Transverse colon (tissue), 4 donors: ENCODE measurements around the gene ANO5. TPM values are rescaled to one million over a fixed set of nuclear protein-coding genes. Genes with fewer than 3 reads are reported as not detected.

ENCODE experiments used
- DNase-seq: peaks from one replicate; pipeline ENCODE4 v3.0.0-alpha.2; 2019
- H3K27ac ChIP-seq, 4 donors: fragments of 200-600 bp; sonication (generic); 2 replicates each; pipeline ENCODE4 v1.5.1; 2016 to 2018; ENCODE audit warnings: inconsistent platforms in 4 of 4
- H3K27me3 ChIP-seq: fragments of 200-600 bp; sonication (generic); 2 replicates; pipeline ENCODE4 v1.5.1; 2017; ENCODE audit warnings: inconsistent platforms
- H3K36me3 ChIP-seq, 4 donors: fragments of 200-600 bp; sonication (generic); 2 replicates each; pipeline ENCODE4 v1.5.1; 2017 to 2019; ENCODE audit warnings: inconsistent platforms in 4 of 4
- H3K4me1 ChIP-seq, 4 donors: fragments of 200-600 bp; sonication (generic); 2 replicates each; pipeline ENCODE4 v1.5.1; 2017 to 2020; ENCODE audit warnings: inconsistent platforms in 4 of 4
- H3K4me3 ChIP-seq, 4 donors: fragments of 200-600 bp; sonication (generic); 1 replicate in 1 of 4; 2 replicates in 3 of 4; pipeline versions ENCODE4 v1.5.1 to v1.6.1; 2017 to 2019; ENCODE audit warnings: inconsistent platforms in 4 of 4
- H3K9me3 ChIP-seq, 2 donors: fragments of 200-600 bp; sonication (generic); 2 replicates each; pipeline ENCODE4 v1.5.1; 2017 to 2019; ENCODE audit warnings: inconsistent platforms in 2 of 2
- EP300 ChIP-seq: sonication (generic); formaldehyde crosslinking; IDR thresholded peaks from one replicate; pipeline ENCODE4 v1.6.1; 2017; ENCODE audit warnings: antibody characterized with exemption, low read depth
- POLR2A ChIP-seq: fragments of 450-650 bp; IDR thresholded peaks from one replicate; pipeline ENCODE4 v1.6.1; 2016; ENCODE audit warnings: antibody characterized with exemption, mild to moderate bottlenecking, moderate library complexity
- POLR2AphosphoS5 ChIP-seq, 3 donors: sonication (generic); formaldehyde crosslinking; IDR thresholded peaks; one replicate each; pipeline ENCODE4 v1.6.1; 2016; ENCODE audit warnings: antibody characterized with exemption in 3 of 3
- WGBS, 2 donors: methylation state at CpG; one replicate each; pipeline ENCODE4 v1.1.5; 2018; ENCODE audit warnings: low coverage in 1 of 2; 5-methylcytosine and 5-hydroxymethylcytosine counted together
- in situ Hi-C, 4 donors: fragments of 200-750 bp; cut with MboI; loops; one replicate each; pipeline versions ENCODE4 v1.15.0 to v1.15.1; 2017; ENCODE audit warnings: low sequenced_read_pairs in 3 of 4, low pct_ligation_motif_present in 1 of 4, low pct_unique_long_range_greater_than_20kb in 1 of 4
- intact Hi-C: fragments of 100-400 bp; cut with DNase I; formaldehyde crosslinking; loops from one replicate; pipeline ENCODE4 v1.15.1; 2023; ENCODE audit warnings: low total_unique reads
- total RNA-seq, 4 donors: library from RNA; depleted of rRNA; stranded (reverse); fragments of >200 nt; gene quantifications; one replicate each; pipeline ENCODE4 v1.1.0, GENCODE V29; 2016
- TF ChIP-seq, protein P1 (sequence below), 5 experiments: fragments of 200-600 bp in 3 of 5; fragments of 450-650 bp in 2 of 5; sonication (generic) in 3 of 5; IDR thresholded peaks; 1 replicate in 2 of 5; 2 replicates in 3 of 5; pipeline ENCODE4 v1.5.1; 2016 to 2017; ENCODE audit warnings: antibody characterized with exemption in 5 of 5, inconsistent platforms in 3 of 5, mild to moderate bottlenecking in 2 of 5, moderate library complexity in 1 of 5

Gene ANO5
- total RNA-seq, 4 donors from 2014 or later: 2.0 to 15.2 (median 7.5) TPM

- H3K4me3 ChIP-seq: no peak overlapping the region
- in situ Hi-C loops: no loop called here
- H3K36me3 ChIP-seq: no peaks in the 10 kb centered on the region
- no peak for DNase-seq
- no peaks in the 10 kb centered on the region for H3K9me3 ChIP-seq
- no peak for TF ChIP-seq EP300
- TF ChIP-seq POLR2A: no peak
- TF ChIP-seq, protein P1, sequence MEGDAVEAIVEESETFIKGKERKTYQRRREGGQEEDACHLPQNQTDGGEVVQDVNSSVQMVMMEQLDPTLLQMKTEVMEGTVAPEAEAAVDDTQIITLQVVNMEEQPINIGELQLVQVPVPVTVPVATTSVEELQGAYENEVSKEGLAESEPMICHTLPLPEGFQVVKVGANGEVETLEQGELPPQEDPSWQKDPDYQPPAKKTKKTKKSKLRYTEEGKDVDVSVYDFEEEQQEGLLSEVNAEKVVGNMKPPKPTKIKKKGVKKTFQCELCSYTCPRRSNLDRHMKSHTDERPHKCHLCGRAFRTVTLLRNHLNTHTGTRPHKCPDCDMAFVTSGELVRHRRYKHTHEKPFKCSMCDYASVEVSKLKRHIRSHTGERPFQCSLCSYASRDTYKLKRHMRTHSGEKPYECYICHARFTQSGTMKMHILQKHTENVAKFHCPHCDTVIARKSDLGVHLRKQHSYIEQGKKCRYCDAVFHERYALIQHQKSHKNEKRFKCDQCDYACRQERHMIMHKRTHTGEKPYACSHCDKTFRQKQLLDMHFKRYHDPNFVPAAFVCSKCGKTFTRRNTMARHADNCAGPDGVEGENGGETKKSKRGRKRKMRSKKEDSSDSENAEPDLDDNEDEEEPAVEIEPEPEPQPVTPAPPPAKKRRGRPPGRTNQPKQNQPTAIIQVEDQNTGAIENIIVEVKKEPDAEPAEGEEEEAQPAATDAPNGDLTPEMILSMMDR (IDR thresholded peaks at IDR 0.05): no peak
- no peak for TF ChIP-seq POLR2AphosphoS5 (IDR thresholded peaks at IDR 0.05)
- H3K4me1 ChIP-seq: no peaks in the 10 kb centered on the region
- intact Hi-C loops: no loop called here
- no peaks in the 10 kb centered on the region for H3K27me3 ChIP-seq
- no peak overlapping the region for H3K27ac ChIP-seq
These were observed 24.1 kb downstream of the ANO5 start for GRCh38 chr11:22216940-22217339.

- Histone ChIP-seq H3K4me3 (no peak overlapping the region), H3K27me3 (no peaks in the 10 kb centered on the region), H3K27ac (no peak overlapping the region), H3K9me3 (no peaks in the 10 kb centered on the region), H3K36me3 (no peaks in the 10 kb centered on the region), H3K4me1 (no peaks in the 10 kb centered on the region)
- WGBS, 2 donors: 93 to 96% methylated on average over 3 of the region's 3 CpGs
- in situ Hi-C loops: no loop called here
- intact Hi-C loops: no loop called here
- no peak for TF ChIP-seq POLR2AphosphoS5 (IDR thresholded peaks at IDR 0.05)
- no peak for TF ChIP-seq POLR2A
- TF ChIP-seq, protein P1 (IDR thresholded peaks at IDR 0.05): no peak
- TF ChIP-seq EP300: no peak
- no peak for DNase-seq
These were observed 28.3 kb downstream of the ANO5 start for GRCh38 chr11:22221143-22221542.

- DNase-seq: no peak
- 74 to 83% methylated on average over 4 of the region's 4 CpGs for WGBS, 2 donors
- intact Hi-C loops (no loop called here), in situ Hi-C loops (loop anchor here in 1 of 4 donors (25.0 kb wide), 1 partner anchor 562 kb away; no protein-coding TSS in a partner anchor)
- Histone ChIP-seq H3K4me3 (no peak overlapping the region), H3K9me3 (no peaks in the 10 kb centered on the region), H3K27me3 (no peaks in the 10 kb centered on the region), H3K36me3 (no peaks in the 10 kb centered on the region), H3K27ac (no peak overlapping the region), H3K4me1 (no peaks in the 10 kb centered on the region)
- TF ChIP-seq EP300: no peak
- TF ChIP-seq POLR2A: no peak
- TF ChIP-seq, protein P1 (IDR thresholded peaks at IDR 0.05): no peak
- TF ChIP-seq POLR2AphosphoS5 (IDR thresholded peaks at IDR 0.05): no peak
These were observed 32.3 kb downstream of the ANO5 start for GRCh38 chr11:22225190-22225589.

DNA sequence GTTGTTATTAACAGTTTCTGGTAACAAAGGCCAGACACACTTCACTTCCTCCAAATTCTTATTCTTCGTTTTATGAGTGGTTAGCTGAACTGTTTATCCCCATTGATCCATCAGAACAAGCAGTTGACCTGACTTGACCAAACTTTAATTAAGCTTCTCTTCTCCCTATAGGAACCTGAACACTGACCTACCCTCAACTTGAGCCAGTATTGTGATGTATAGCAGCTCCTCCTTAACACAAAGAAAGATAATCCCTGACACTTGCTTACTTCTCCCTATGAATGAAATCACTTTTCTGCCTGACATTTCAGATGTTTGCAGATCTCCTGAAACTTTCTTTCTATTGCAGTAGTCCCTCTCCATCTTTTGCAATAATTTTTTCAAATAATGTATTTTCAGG is 41.9 kb downstream of the ANO5 start:
- Histone ChIP-seq H3K27me3 (no peaks in the 10 kb centered on the region), H3K9me3 (no peaks in the 10 kb centered on the region), H3K36me3 (no peaks in the 10 kb centered on the region), H3K4me3 (no peak overlapping the region), H3K4me1 (no peaks in the 10 kb centered on the region), H3K27ac (no peak overlapping the region)
- TF ChIP-seq POLR2AphosphoS5 (IDR thresholded peaks at IDR 0.05) (no peak), EP300 (no peak), POLR2A (no peak)
- TF ChIP-seq, protein P1 (IDR thresholded peaks at IDR 0.05): no peak
- no peak for DNase-seq
- intact Hi-C loops (no loop called here), in situ Hi-C loops (loop anchor here in 1 of 4 donors (25.0 kb wide), 1 partner anchor 553 kb away; no protein-coding TSS in a partner anchor)
- WGBS, 2 donors: 47 to 50% methylated on average over 1 of the region's 1 CpG
